Activated CD8-positive, alpha-beta memory T cell treated with anti-CD3 and anti-CD28 coated beads, Interleukin-2, amount 10 ng/mL, durations not matched to agents 7 days and 5 days (primary cell): ENCODE results near the gene BIN1. TPM values are rescaled to one million over a fixed set of nuclear protein-coding genes. Genes with fewer than 3 reads are reported as not detected.

Source experiments
- ATAC-seq: fragments of 150-1000 bp; cut with Tn5 transposase; one replicate; pipeline ENCODE4 v1.10.0; 2021; ENCODE audit warnings: moderate library complexity
- CTCF ChIA-PET: fragments of 350-600 bp; sonication (Branson Sonifier 250); formaldehyde crosslinking; loops from one replicate; lab custom pipeline; 2021; ENCODE audit warnings: antibody characterized with exemption; lab: Charles Lee
- DNase-seq: peaks from one replicate; pipeline ENCODE4 v3.0.0-alpha.2; 2020
- H3K27ac Mint-ChIP-seq: one replicate; pipeline ENCODE4 v1.8.0; 2021; ENCODE audit warnings: mild to moderate bottlenecking, mixed read lengths
- H3K27me3 Mint-ChIP-seq: one replicate; pipeline ENCODE4 v1.8.0; 2021; ENCODE audit warnings: mixed read lengths
- H3K36me3 Mint-ChIP-seq: one replicate; pipeline ENCODE4 v1.8.0; 2021; ENCODE audit warnings: mild to moderate bottlenecking, mixed read lengths
- H3K4me1 Mint-ChIP-seq: one replicate; pipeline ENCODE4 v1.8.0; 2021; ENCODE audit warnings: mixed read lengths
- H3K4me3 Mint-ChIP-seq: one replicate; pipeline ENCODE4 v1.8.0; 2021; ENCODE audit warnings: mild to moderate bottlenecking, moderate library complexity, mixed read lengths
- H3K9me3 Mint-ChIP-seq: one replicate; pipeline ENCODE4 v1.8.0; 2022; ENCODE audit warnings: low read depth, mixed read lengths
- total RNA-seq, 2 experiments: library from RNA; stranded (reverse); gene quantifications; one replicate each; pipeline ENCODE4 v1.2.3, GENCODE V29; 2021

The BIN1 gene
- total RNA-seq, 2 experiments from 2014 or later, result 105 to 152 TPM

- Mint-ChIP-seq H3K36me3 (no peaks in the 10 kb centered on the region), H3K4me3 (no peak overlapping the region), H3K9me3 (no peaks in the 10 kb centered on the region), H3K4me1 (no peaks in the 10 kb centered on the region), H3K27ac (no peak overlapping the region), H3K27me3 (peaks cover 50% of the 10 kb centered on the region)
- DNase-seq (no peak), ATAC-seq (no peak)
- CTCF ChIA-PET, result no interaction called here
Observed at GRCh38 chr2:127012215-127012614, 94.7 kb downstream of the BIN1 start.

DNA sequence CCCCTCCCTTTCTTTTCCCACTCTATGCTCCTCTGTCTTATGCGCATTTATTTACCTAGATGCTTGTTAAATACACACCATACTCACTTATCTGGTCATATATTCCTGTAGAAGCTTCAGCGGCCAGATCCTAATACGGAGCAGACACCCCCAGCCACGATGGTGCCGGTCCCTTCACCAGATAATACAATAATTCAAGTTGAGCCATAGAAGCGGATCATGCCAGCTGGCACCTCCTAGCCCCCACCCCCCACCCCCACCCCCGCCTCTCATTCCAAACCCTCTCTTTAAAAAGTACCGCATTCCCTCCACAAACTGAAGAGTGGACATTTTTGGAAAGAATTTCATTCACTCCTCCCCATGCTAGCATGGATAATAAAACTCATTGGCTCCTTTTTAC lies 95.2 kb downstream of the BIN1 start:
- Mint-ChIP-seq H3K4me1 (no peaks in the 10 kb centered on the region), H3K9me3 (no peaks in the 10 kb centered on the region), H3K4me3 (no peak overlapping the region), H3K27me3 (peaks cover 53% of the 10 kb centered on the region), H3K27ac (no peak overlapping the region), H3K36me3 (no peaks in the 10 kb centered on the region)
- CTCF ChIA-PET, result no interaction called here
- ATAC-seq (no peak), DNase-seq (no peak)

GRCh38 chr2:127011231-127011661 lies 95.7 kb downstream of the BIN1 start:
- H3K36me3 Mint-ChIP-seq, result no peaks in the 10 kb centered on the region
- DNase-seq, result no peak
- H3K27me3 Mint-ChIP-seq, result peaks cover 58% of the 10 kb centered on the region
- ATAC-seq, result no peak
- CTCF ChIA-PET, result no interaction called here
- H3K4me1 Mint-ChIP-seq, result no peaks in the 10 kb centered on the region
- no peak overlapping the region for H3K4me3 Mint-ChIP-seq
- no peaks in the 10 kb centered on the region for H3K9me3 Mint-ChIP-seq
- H3K27ac Mint-ChIP-seq, result no peak overlapping the region

GRCh38 chr2:127008265-127009015 lies 98.5 kb downstream of the BIN1 start:
- no peaks in the 10 kb centered on the region for H3K9me3 Mint-ChIP-seq
- CTCF ChIA-PET, result interaction anchor here (1.6 kb wide), 1 partner anchor 37 kb away, joined by 4 read pairs; no protein-coding TSS in a partner anchor
- peaks cover 57% of the 10 kb centered on the region for H3K27me3 Mint-ChIP-seq
- DNase-seq, result no peak
- H3K4me1 Mint-ChIP-seq, result no peaks in the 10 kb centered on the region
- H3K4me3 Mint-ChIP-seq, result no peak overlapping the region
- ATAC-seq, result no peak
- H3K27ac Mint-ChIP-seq, result no peak overlapping the region
- H3K36me3 Mint-ChIP-seq, result no peaks in the 10 kb centered on the region

- no peaks in the 10 kb centered on the region for H3K4me1 Mint-ChIP-seq
- CTCF ChIA-PET, result no interaction called here
- H3K36me3 Mint-ChIP-seq, result no peaks in the 10 kb centered on the region
- ATAC-seq (no peak), DNase-seq (no peak)
- no peak overlapping the region for H3K27ac Mint-ChIP-seq
- no peak overlapping the region for H3K4me3 Mint-ChIP-seq
- no peaks in the 10 kb centered on the region for H3K9me3 Mint-ChIP-seq
- peaks cover 56% of the 10 kb centered on the region for H3K27me3 Mint-ChIP-seq
Observed at GRCh38 chr2:127007652-127008051, 99.3 kb downstream of the BIN1 start.

DNA sequence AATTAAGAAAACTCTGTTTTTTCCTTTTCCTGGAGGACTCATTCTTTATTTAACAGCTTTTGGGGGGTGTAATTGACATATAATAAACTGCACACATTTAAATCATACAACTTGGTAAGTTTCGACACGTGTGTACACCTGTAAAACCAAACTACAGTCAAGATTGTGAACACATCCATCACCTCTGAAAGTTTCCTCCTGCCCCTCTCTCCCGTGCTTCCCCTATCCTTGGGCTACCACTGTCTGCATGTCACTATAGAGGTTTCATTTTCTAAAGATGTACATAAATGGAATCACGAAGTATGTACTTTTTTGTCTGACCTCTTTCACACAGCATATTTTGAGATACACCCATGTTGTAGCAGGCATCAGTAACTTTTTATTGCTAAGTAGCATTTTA lies 100.0 kb downstream of the BIN1 start:
- Mint-ChIP-seq H3K27ac (no peak overlapping the region), H3K9me3 (no peaks in the 10 kb centered on the region), H3K4me1 (no peaks in the 10 kb centered on the region), H3K36me3 (no peaks in the 10 kb centered on the region), H3K27me3 (peaks cover 57% of the 10 kb centered on the region), H3K4me3 (no peak overlapping the region)
- ATAC-seq, result no peak
- no peak for DNase-seq
- CTCF ChIA-PET, result no interaction called here

- DNase-seq (no peak), ATAC-seq (no peak)
- H3K27ac Mint-ChIP-seq, result no peak overlapping the region
- peaks cover 7% of the 10 kb centered on the region for H3K4me1 Mint-ChIP-seq
- no peaks in the 10 kb centered on the region for H3K9me3 Mint-ChIP-seq
- peaks cover 45% of the 10 kb centered on the region for H3K27me3 Mint-ChIP-seq
- no peaks in the 10 kb centered on the region for H3K36me3 Mint-ChIP-seq
- CTCF ChIA-PET, result interaction anchor here (1.5 kb wide), 1 partner anchor 33 kb away, joined by 7 read pairs; no protein-coding TSS in a partner anchor
- H3K4me3 Mint-ChIP-seq, result no peak overlapping the region
Observed at GRCh38 chr2:127004893-127005600, 101.9 kb downstream of the BIN1 start.

- ATAC-seq (no peak), DNase-seq (no peak)
- CTCF ChIA-PET, result no interaction called here
- H3K4me1 Mint-ChIP-seq, result peaks cover 7% of the 10 kb centered on the region
- H3K9me3 Mint-ChIP-seq, result no peaks in the 10 kb centered on the region
- no peaks in the 10 kb centered on the region for H3K36me3 Mint-ChIP-seq
- H3K27ac Mint-ChIP-seq, result no peak overlapping the region
- peaks cover 36% of the 10 kb centered on the region for H3K27me3 Mint-ChIP-seq
- H3K4me3 Mint-ChIP-seq, result no peak overlapping the region
Observed at GRCh38 chr2:127003070-127003800, 103.7 kb downstream of the BIN1 start.

DNA sequence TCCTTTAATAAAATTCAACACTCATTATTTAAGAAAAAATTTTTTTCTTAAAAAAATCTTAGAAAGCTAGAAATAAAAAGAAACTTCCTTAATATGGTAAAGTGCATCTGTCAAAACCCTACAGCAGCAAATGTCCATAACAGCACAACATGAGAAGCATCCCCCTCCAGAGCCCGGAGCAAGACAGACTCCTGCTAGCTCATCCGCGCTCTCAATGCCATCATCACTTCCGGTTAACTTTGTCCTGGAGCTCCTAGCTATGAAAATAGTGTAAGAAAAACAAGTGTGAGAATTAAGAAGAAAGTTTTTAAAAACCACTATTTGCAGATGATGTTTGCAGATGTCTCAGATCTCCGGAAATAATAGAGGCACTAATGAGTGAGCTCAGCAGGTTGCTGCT lies 105.2 kb downstream of the BIN1 start:
- no peak overlapping the region for H3K4me3 Mint-ChIP-seq

DNA sequence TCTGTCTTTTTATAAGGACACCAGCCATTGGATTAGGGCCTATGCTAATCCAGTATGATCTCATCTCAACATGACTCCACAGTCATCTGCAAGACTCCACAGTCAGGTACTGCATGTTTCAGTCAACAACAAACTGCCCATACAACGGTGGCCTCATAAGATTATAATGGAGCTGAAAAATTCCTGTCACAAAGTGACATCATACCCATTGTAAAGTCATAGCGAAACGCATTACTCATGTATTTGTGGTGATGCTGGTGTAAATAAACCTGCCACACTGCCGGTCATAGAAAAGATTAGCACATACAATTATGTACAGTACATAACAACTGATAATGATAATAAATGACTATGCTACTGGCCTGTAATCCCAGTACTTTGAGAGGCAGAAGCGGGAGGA lies 106.0 kb downstream of the BIN1 start:
- H3K4me1 Mint-ChIP-seq, result peaks cover 7% of the 10 kb centered on the region

More for the DNA sequence above, 105.2 kb downstream of the BIN1 start:
- ATAC-seq (no peak), DNase-seq (no peak)
- H3K27me3 Mint-ChIP-seq, result peaks cover 29% of the 10 kb centered on the region
- H3K9me3 Mint-ChIP-seq, result no peaks in the 10 kb centered on the region
- no peaks in the 10 kb centered on the region for H3K36me3 Mint-ChIP-seq
- CTCF ChIA-PET, result interaction anchor here (0.8 kb wide), 1 partner anchor 61 kb away, joined by 3 read pairs; no protein-coding TSS in a partner anchor
- H3K4me1 Mint-ChIP-seq, result peaks cover 7% of the 10 kb centered on the region
- H3K27ac Mint-ChIP-seq, result no peak overlapping the region

GRCh38 chr2:127000194-127000593 lies 106.8 kb downstream of the BIN1 start:
- CTCF ChIA-PET, result no interaction called here
- no peak overlapping the region for H3K27ac Mint-ChIP-seq
- DNase-seq (no peak), ATAC-seq (no peak)
- no peaks in the 10 kb centered on the region for H3K36me3 Mint-ChIP-seq
- H3K27me3 Mint-ChIP-seq, result peaks cover 20% of the 10 kb centered on the region
- H3K4me3 Mint-ChIP-seq, result no peak overlapping the region
- no peaks in the 10 kb centered on the region for H3K9me3 Mint-ChIP-seq
- peaks cover 7% of the 10 kb centered on the region for H3K4me1 Mint-ChIP-seq

More for the DNA sequence above, 106.0 kb downstream of the BIN1 start:
- H3K4me3 Mint-ChIP-seq, result no peak overlapping the region
- peaks cover 25% of the 10 kb centered on the region for H3K27me3 Mint-ChIP-seq
- CTCF ChIA-PET, result no interaction called here
- no peaks in the 10 kb centered on the region for H3K36me3 Mint-ChIP-seq
- H3K27ac Mint-ChIP-seq, result no peak overlapping the region
- ATAC-seq (peak; percentile 85), DNase-seq (peak; percentile 47)
- no peaks in the 10 kb centered on the region for H3K9me3 Mint-ChIP-seq

DNA sequence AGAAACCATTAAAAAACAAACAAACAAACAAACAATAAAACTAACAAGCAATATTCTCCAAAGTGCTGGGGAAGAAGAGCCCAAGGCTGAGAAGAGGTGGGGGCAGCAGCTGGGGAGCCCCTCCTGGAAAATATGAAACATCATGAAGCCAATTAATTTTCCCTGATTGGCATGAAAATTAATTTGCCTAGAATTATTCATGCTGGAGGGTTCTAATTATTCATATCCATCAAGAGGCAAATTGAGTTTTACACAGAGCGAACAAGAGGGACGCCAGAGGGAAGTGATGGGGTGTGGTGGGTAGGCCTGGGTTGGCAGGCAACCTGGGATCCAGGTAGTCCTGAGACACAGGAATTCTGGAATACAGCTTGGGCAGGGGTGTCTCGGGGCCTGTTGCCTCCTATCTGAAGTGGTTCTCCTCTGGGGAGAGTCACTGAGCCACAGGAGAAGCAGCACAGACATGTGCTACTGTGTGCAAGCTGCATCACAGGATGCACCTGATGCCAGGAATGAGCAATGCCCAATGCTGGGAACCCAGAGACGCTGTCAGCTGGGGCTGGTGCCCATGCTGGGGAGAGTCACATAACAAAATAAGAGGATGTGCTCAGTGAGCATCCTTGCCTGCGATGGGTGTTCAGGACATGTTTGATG lies 107.7 kb downstream of the BIN1 start:
- no peak overlapping the region for H3K4me3 Mint-ChIP-seq
- no peak overlapping the region for H3K27ac Mint-ChIP-seq
- CTCF ChIA-PET, result no interaction called here
- H3K36me3 Mint-ChIP-seq, result no peaks in the 10 kb centered on the region
- H3K9me3 Mint-ChIP-seq, result no peaks in the 10 kb centered on the region
- ATAC-seq (no peak), DNase-seq (no peak)
- H3K27me3 Mint-ChIP-seq, result peaks cover 20% of the 10 kb centered on the region
- peaks cover 7% of the 10 kb centered on the region for H3K4me1 Mint-ChIP-seq

DNA sequence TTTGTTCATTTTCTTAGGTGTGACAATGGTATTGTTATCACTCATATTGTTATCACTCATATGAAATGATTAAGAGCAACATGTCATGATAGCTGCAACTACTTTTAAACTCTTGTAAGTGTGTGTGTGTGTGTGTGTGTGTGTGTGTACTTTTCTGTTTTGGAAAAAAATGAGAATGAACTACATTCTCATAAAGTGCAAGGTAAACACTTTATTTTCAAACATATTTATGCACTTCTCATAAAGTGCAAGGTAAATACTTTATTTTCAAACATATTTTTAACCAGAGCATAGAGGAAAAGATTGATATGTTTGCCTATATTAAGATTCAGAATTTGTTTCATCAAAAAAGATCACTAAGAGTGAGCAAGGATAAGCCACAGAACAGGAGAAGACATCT lies 108.5 kb downstream of the BIN1 start:
- Mint-ChIP-seq H3K27ac (no peak overlapping the region), H3K9me3 (no peaks in the 10 kb centered on the region), H3K27me3 (peaks cover 20% of the 10 kb centered on the region), H3K4me1 (peaks cover 7% of the 10 kb centered on the region), H3K36me3 (no peaks in the 10 kb centered on the region), H3K4me3 (no peak overlapping the region)
- no peak for ATAC-seq
- no peak for DNase-seq
- CTCF ChIA-PET, result no interaction called here
